CD4-positive, alpha-beta T cell (primary cell): ENCODE measurements around the gene SIAH1. TPM values are rescaled to one million over a fixed set of nuclear protein-coding genes. Genes with fewer than 3 reads are reported as not detected.

ENCODE experiments used
- ATAC-seq: fragments of 200-7000 bp; cut with Tn5 transposase; one replicate; pipeline ENCODE4 v1.10.0; 2022; ENCODE audit warnings: mild to moderate bottlenecking; ENCODE audit not compliant: poor library complexity
- CTCF ChIA-PET: fragments of 350-600 bp; sonication (Branson Sonifier 250); formaldehyde crosslinking; loops from one replicate; lab custom pipeline; 2021; ENCODE audit warnings: antibody characterized with exemption, inconsistent platforms; lab: Charles Lee
- POLR2A ChIA-PET: fragments of 350-600 bp; sonication (Branson Sonifier 250); formaldehyde crosslinking; loops from one replicate; lab custom pipeline; 2021; ENCODE audit warnings: antibody characterized with exemption, inconsistent platforms; lab: Charles Lee
- DNase-seq, 14 experiments: peaks; one replicate each; pipeline ENCODE4 v3.0.0-alpha.2; 2013 to 2020; ENCODE audit warnings: mixed read lengths in 2 of 14
- H3K27ac ChIP-seq, 2 donors: one replicate each; pipeline versions ENCODE4 v1.5.1 to v1.7.0; 2013; ENCODE audit warnings: low read length in 2 of 2, low read depth in 1 of 2, mild to moderate bottlenecking in 1 of 2
- H3K27me3 ChIP-seq, 2 experiments: 1 replicate in 1 of 2; 2 replicates in 1 of 2; pipeline versions ENCODE4 v1.6.1 to v1.7.0; 2013; ENCODE audit warnings: low read length in 2 of 2, control low read depth in 1 of 2, mild to moderate bottlenecking in 1 of 2, moderate library complexity in 1 of 2; ENCODE audit not compliant: insufficient read depth in 2 of 2, control insufficient read depth in 1 of 2
- H3K36me3 ChIP-seq: one replicate; pipeline ENCODE4 v1.6.1; 2013; ENCODE audit warnings: low read length, control low read depth; ENCODE audit not compliant: insufficient read depth
- H3K4me1 ChIP-seq: one replicate; pipeline ENCODE4 v1.6.1; 2013; ENCODE audit warnings: low read length, control low read depth; ENCODE audit not compliant: insufficient read depth
- H3K4me3 ChIP-seq: one replicate; pipeline ENCODE4 v1.5.1; 2013; ENCODE audit warnings: mild to moderate bottlenecking, low read length, moderate library complexity
- H3K9me3 ChIP-seq, 2 experiments: 1 replicate in 1 of 2; 2 replicates in 1 of 2; pipeline versions ENCODE4 v1.6.1 to v1.7.0; 2013; ENCODE audit warnings: low read length in 2 of 2, mild to moderate bottlenecking in 2 of 2, control low read depth in 1 of 2, moderate library complexity in 1 of 2; ENCODE audit not compliant: control insufficient read depth in 1 of 2, insufficient read depth in 1 of 2
- H3K27ac Mint-ChIP-seq: one replicate; pipeline ENCODE4 v1.8.0; 2020; ENCODE audit warnings: mixed read lengths
- H3K27me3 Mint-ChIP-seq: one replicate; pipeline ENCODE4 v1.8.0; 2021; ENCODE audit warnings: mixed read lengths
- H3K36me3 Mint-ChIP-seq: one replicate; pipeline ENCODE4 v1.8.0; 2021; ENCODE audit warnings: low read depth, mixed read lengths
- H3K4me1 Mint-ChIP-seq: one replicate; pipeline ENCODE4 v1.8.0; 2021; ENCODE audit warnings: low read depth, mixed read lengths
- H3K4me3 Mint-ChIP-seq: one replicate; pipeline ENCODE4 v1.8.0; 2020; ENCODE audit warnings: mild to moderate bottlenecking, mixed read lengths
- H3K9me3 Mint-ChIP-seq: one replicate; pipeline ENCODE4 v1.8.0; 2020; ENCODE audit warnings: mixed read lengths
- CTCF ChIP-seq: fragments of 200-600 bp; IDR thresholded peaks from one replicate; pipeline ENCODE4 v1.8.0; 2022; ENCODE audit warnings: antibody characterized with exemption, mild to moderate bottlenecking
- intact Hi-C, 2 experiments: fragments of 100-400 bp; cut with DNase I in 1 of 2; cut with micrococcal nuclease in 1 of 2; formaldehyde crosslinking; loops; one replicate each; pipeline versions ENCODE4 v1.15.1 to v1.9.0; 2023 to 2025; cut with DNase I, micrococcal nuclease
- total RNA-seq, 174 experiments: library from RNA in 2 of 174; stranded (reverse) in 2 of 174; gene quantifications; one replicate each; pipeline ENCODE4 v1.2.3 and lab custom pipeline; 2021 to 2026

SIAH1 gene
- total RNA-seq, 2 experiments from 2014 or later: 40.9 to 43.0 TPM

GRCh38 chr16:48383009-48383876 lies 2.0 kb downstream of the SIAH1 start:
- ATAC-seq: no peak
- CTCF ChIA-PET: interaction anchor here (0.6 to 3.0 kb wide), 5 partner anchors 23 to 247 kb away, joined by 3 to 15 read pairs (median 4); no protein-coding TSS in a partner anchor
- peaks cover 7% of the 10 kb centered on the region for H3K36me3 Mint-ChIP-seq
- no peaks in the 10 kb centered on the region for H3K27me3 Mint-ChIP-seq
- no peak for TF ChIP-seq CTCF
- H3K4me3 Mint-ChIP-seq: peak overlapping the region; percentile 98
- Histone ChIP-seq H3K4me1 (peaks cover 15% of the 10 kb centered on the region), H3K4me3 (peak overlapping the region; percentile 69), H3K27ac (no peak overlapping the region), H3K9me3 (no peaks in the 10 kb centered on the region), H3K27me3 (no peaks in the 10 kb centered on the region), H3K36me3 (no peaks in the 10 kb centered on the region)
- H3K9me3 Mint-ChIP-seq: no peaks in the 10 kb centered on the region
- POLR2A ChIA-PET: interaction anchor here (0.6 to 4.4 kb wide), 8 partner anchors 10 to 1240 kb away, joined by 3 to 118 read pairs (median 4); partner anchors contain the start of genes N4BP1 and NETO2
- peaks cover 48% of the 10 kb centered on the region for H3K4me1 Mint-ChIP-seq
- DNase-seq: no peak
- peak overlapping the region; percentile 92 for H3K27ac Mint-ChIP-seq
- intact Hi-C loops: loop anchor here (5.0 to 10.0 kb wide), 3 partner anchors 229 to 1241 kb away; partner anchors contain the start of genes ITFG1 (in 1 of the 2), N4BP1 (in 1 of the 2), NETO2 (in 1 of the 2) and PHKB (in 1 of the 2)

GRCh38 chr16:48382131-48382530 lies 3.1 kb downstream of the SIAH1 start:
- Histone ChIP-seq H3K9me3 (no peaks in the 10 kb centered on the region), H3K27ac (no peak overlapping the region), H3K4me3 (no peak overlapping the region), H3K4me1 (peaks cover 21% of the 10 kb centered on the region), H3K36me3 (no peaks in the 10 kb centered on the region), H3K27me3 (no peaks in the 10 kb centered on the region)
- Mint-ChIP-seq H3K4me3 (peak overlapping the region; percentile 75), H3K36me3 (peaks cover 7% of the 10 kb centered on the region), H3K4me1 (peaks cover 51% of the 10 kb centered on the region), H3K9me3 (no peaks in the 10 kb centered on the region), H3K27me3 (no peaks in the 10 kb centered on the region), H3K27ac (no peak overlapping the region)
- ChIA-PET CTCF (no interaction called here), POLR2A (no interaction called here)
- no peak for DNase-seq
- no peak for TF ChIP-seq CTCF
- intact Hi-C loops: loop anchor here (5.0 to 10.0 kb wide), 3 partner anchors 230 to 1240 kb away; partner anchors contain the start of genes ITFG1 (in 1 of the 2), N4BP1 (in 1 of the 2), NETO2 (in 1 of the 2) and PHKB (in 1 of the 2)
- no peak for ATAC-seq

GRCh38 chr16:48381201-48381600 lies 4.0 kb downstream of the SIAH1 start:
- Histone ChIP-seq H3K9me3 (no peaks in the 10 kb centered on the region), H3K27me3 (no peaks in the 10 kb centered on the region), H3K27ac (no peak overlapping the region), H3K36me3 (no peaks in the 10 kb centered on the region), H3K4me3 (no peak overlapping the region), H3K4me1 (peaks cover 21% of the 10 kb centered on the region)
- Mint-ChIP-seq H3K27me3 (no peaks in the 10 kb centered on the region), H3K27ac (no peak overlapping the region), H3K9me3 (no peaks in the 10 kb centered on the region), H3K4me3 (peak overlapping the region; percentile 40), H3K4me1 (peaks cover 58% of the 10 kb centered on the region), H3K36me3 (peaks cover 7% of the 10 kb centered on the region)
- ChIA-PET CTCF (no interaction called here), POLR2A (interaction anchor here (1.0 kb wide), 1 partner anchor 10 kb away, joined by 4 read pairs; no protein-coding TSS in a partner anchor)
- DNase-seq (no peak), ATAC-seq (no peak)
- intact Hi-C loops: loop anchor here (5.0 to 10.0 kb wide), 3 partner anchors 231 to 1239 kb away; partner anchors contain the start of genes ITFG1 (in 1 of the 2), N4BP1 (in 1 of the 2), NETO2 (in 1 of the 2) and PHKB (in 1 of the 2)
- TF ChIP-seq CTCF: no peak
